Activated CD4-positive, alpha-beta memory T cell treated with anti-CD3 and anti-CD28 coated beads for 36 hours (primary cell): Measurements from ENCODE around the gene GPX5. TPM values are rescaled to one million over a fixed set of nuclear protein-coding genes. Genes with fewer than 3 reads are reported as not detected.

Experiments
- CTCF ChIA-PET: fragments of 350-600 bp; sonication (Branson Sonifier 250); formaldehyde crosslinking; loops from one replicate; lab custom pipeline; 2021; ENCODE audit warnings: antibody characterized with exemption, inconsistent platforms; lab: Charles Lee
- POLR2A ChIA-PET: fragments of 350-600 bp; sonication (Branson Sonifier 250); formaldehyde crosslinking; loops from one replicate; lab custom pipeline; 2021; ENCODE audit warnings: antibody characterized with exemption; lab: Charles Lee
- DNase-seq: peaks from one replicate; pipeline ENCODE4 v3.0.0-alpha.2; 2020
- H3K27ac Mint-ChIP-seq: one replicate; pipeline ENCODE4 v1.8.0; 2021; ENCODE audit warnings: mixed read lengths
- H3K27me3 Mint-ChIP-seq: one replicate; pipeline ENCODE4 v1.8.0; 2021; ENCODE audit warnings: mixed read lengths
- H3K36me3 Mint-ChIP-seq: one replicate; pipeline ENCODE4 v1.8.0; 2021; ENCODE audit warnings: mixed read lengths
- H3K4me1 Mint-ChIP-seq: one replicate; pipeline ENCODE4 v1.8.0; 2021; ENCODE audit warnings: low read depth, mixed read lengths
- H3K4me3 Mint-ChIP-seq: one replicate; pipeline ENCODE4 v1.8.0; 2021; ENCODE audit warnings: mild to moderate bottlenecking, mixed read lengths
- H3K9me3 Mint-ChIP-seq: one replicate; pipeline ENCODE4 v1.8.0; 2021; ENCODE audit warnings: mixed read lengths
- intact Hi-C: fragments of 100-400 bp; cut with micrococcal nuclease; formaldehyde crosslinking; loops from one replicate; pipeline ENCODE4 v1.15.1; 2023
- total RNA-seq, 2 experiments: library from RNA; stranded (reverse); gene quantifications; one replicate each; pipeline ENCODE4 v1.2.3, GENCODE V29; 2021

GPX5 gene
- total RNA-seq, 2 experiments from 2014 or later = not detected

GRCh38 chr6:28522594-28523240, 3.0 kb upstream of the GPX5 start:
- intact Hi-C loops = no loop called here
- no peak for DNase-seq
- ChIA-PET POLR2A (no interaction called here), CTCF (no interaction called here)
- Mint-ChIP-seq H3K9me3 (no peaks in the 10 kb centered on the region), H3K4me3 (no peak overlapping the region), H3K27ac (no peak overlapping the region), H3K27me3 (peaks cover 15% of the 10 kb centered on the region), H3K36me3 (no peaks in the 10 kb centered on the region), H3K4me1 (peaks cover 26% of the 10 kb centered on the region)

GRCh38 chr6:28523241-28523622, 2.4 kb upstream of the GPX5 start:
- intact Hi-C loops = no loop called here
- no peak overlapping the region for H3K27ac Mint-ChIP-seq
- peaks cover 19% of the 10 kb centered on the region for H3K27me3 Mint-ChIP-seq
- H3K4me1 Mint-ChIP-seq = peaks cover 26% of the 10 kb centered on the region
- CTCF ChIA-PET = no interaction called here
- POLR2A ChIA-PET = no interaction called here
- no peaks in the 10 kb centered on the region for H3K36me3 Mint-ChIP-seq
- DNase-seq = peak; percentile 56
- H3K4me3 Mint-ChIP-seq = no peak overlapping the region
- H3K9me3 Mint-ChIP-seq = no peaks in the 10 kb centered on the region

- CTCF ChIA-PET = no interaction called here
Observed at GRCh38 chr6:28530777-28531176, 5.1 kb downstream of the GPX5 start.

GRCh38 chr6:28531479-28532128, 5.9 kb downstream of the GPX5 start:
- Mint-ChIP-seq H3K4me3 (no peak overlapping the region), H3K9me3 (no peaks in the 10 kb centered on the region), H3K36me3 (no peaks in the 10 kb centered on the region), H3K4me1 (no peaks in the 10 kb centered on the region), H3K27ac (no peak overlapping the region), H3K27me3 (peaks cover 41% of the 10 kb centered on the region)
- intact Hi-C loops = no loop called here
- CTCF ChIA-PET = no interaction called here
- POLR2A ChIA-PET = no interaction called here
- DNase-seq = no peak

More at GRCh38 chr6:28530777-28531176, 5.1 kb downstream of the GPX5 start:
- intact Hi-C loops = no loop called here
- no peak overlapping the region for H3K4me3 Mint-ChIP-seq
- POLR2A ChIA-PET = no interaction called here
- peaks cover 35% of the 10 kb centered on the region for H3K27me3 Mint-ChIP-seq
- no peak overlapping the region for H3K27ac Mint-ChIP-seq
- DNase-seq = no peak
- no peaks in the 10 kb centered on the region for H3K4me1 Mint-ChIP-seq
- no peaks in the 10 kb centered on the region for H3K36me3 Mint-ChIP-seq
- no peaks in the 10 kb centered on the region for H3K9me3 Mint-ChIP-seq

GRCh38 chr6:28534306-28534705, 8.6 kb downstream of the GPX5 start:
- intact Hi-C loops = no loop called here
- H3K36me3 Mint-ChIP-seq = no peaks in the 10 kb centered on the region
- H3K9me3 Mint-ChIP-seq = no peaks in the 10 kb centered on the region
- peaks cover 39% of the 10 kb centered on the region for H3K27me3 Mint-ChIP-seq
- H3K4me3 Mint-ChIP-seq = no peak overlapping the region
- ChIA-PET CTCF (no interaction called here), POLR2A (no interaction called here)
- H3K4me1 Mint-ChIP-seq = peaks cover 4% of the 10 kb centered on the region
- no peak overlapping the region for H3K27ac Mint-ChIP-seq
- no peak for DNase-seq

GRCh38 chr6:28534875-28535274, 9.2 kb downstream of the GPX5 start:
- CTCF ChIA-PET = no interaction called here
- POLR2A ChIA-PET = no interaction called here
- H3K36me3 Mint-ChIP-seq = no peaks in the 10 kb centered on the region
- intact Hi-C loops = no loop called here
- peaks cover 4% of the 10 kb centered on the region for H3K4me1 Mint-ChIP-seq
- DNase-seq = no peak
- H3K27me3 Mint-ChIP-seq = peaks cover 38% of the 10 kb centered on the region
- no peak overlapping the region for H3K4me3 Mint-ChIP-seq
- H3K9me3 Mint-ChIP-seq = no peaks in the 10 kb centered on the region
- no peak overlapping the region for H3K27ac Mint-ChIP-seq

- intact Hi-C loops = no loop called here
- CTCF ChIA-PET = no interaction called here
- POLR2A ChIA-PET = no interaction called here
- H3K4me3 Mint-ChIP-seq = peak overlapping the region; percentile 53
- H3K4me1 Mint-ChIP-seq = peaks cover 7% of the 10 kb centered on the region
- no peak overlapping the region for H3K27ac Mint-ChIP-seq
- peaks cover 35% of the 10 kb centered on the region for H3K27me3 Mint-ChIP-seq
- H3K9me3 Mint-ChIP-seq = no peaks in the 10 kb centered on the region
- DNase-seq = no peak
- no peaks in the 10 kb centered on the region for H3K36me3 Mint-ChIP-seq
Observed at GRCh38 chr6:28537065-28537464, 11.4 kb downstream of the GPX5 start.

GRCh38 chr6:28537509-28538140, 11.9 kb downstream of the GPX5 start:
- Mint-ChIP-seq H3K36me3 (no peaks in the 10 kb centered on the region), H3K9me3 (no peaks in the 10 kb centered on the region), H3K4me3 (peak overlapping the region; percentile 53), H3K27me3 (peaks cover 36% of the 10 kb centered on the region), H3K4me1 (peaks cover 11% of the 10 kb centered on the region), H3K27ac (peak overlapping the region; percentile 11)
- peak; percentile 53 for DNase-seq
- ChIA-PET POLR2A (no interaction called here), CTCF (interaction anchor here (0.6 kb wide), 1 partner anchor 439 kb away, joined by 3 read pairs; no protein-coding TSS in a partner anchor)
- intact Hi-C loops = no loop called here

- Mint-ChIP-seq H3K27ac (no peak overlapping the region), H3K27me3 (peaks cover 25% of the 10 kb centered on the region), H3K4me3 (peak overlapping the region; percentile 79), H3K36me3 (no peaks in the 10 kb centered on the region), H3K4me1 (peaks cover 21% of the 10 kb centered on the region), H3K9me3 (no peaks in the 10 kb centered on the region)
- ChIA-PET POLR2A (no interaction called here), CTCF (interaction anchor here (1.0 kb wide), 1 partner anchor 47 kb away, joined by 3 read pairs; no protein-coding TSS in a partner anchor)
- intact Hi-C loops = loop anchor here (2.0 to 5.0 kb wide), 4 partner anchors 45 to 145 kb away; partner anchors contain the start of gene ZSCAN12
- DNase-seq = no peak
Observed at GRCh38 chr6:28541996-28542395, 16.3 kb downstream of the GPX5 start.

- Mint-ChIP-seq H3K9me3 (no peaks in the 10 kb centered on the region), H3K4me1 (peaks cover 19% of the 10 kb centered on the region), H3K36me3 (no peaks in the 10 kb centered on the region), H3K27ac (peak overlapping the region; percentile 60), H3K27me3 (peaks cover 29% of the 10 kb centered on the region), H3K4me3 (peak overlapping the region; percentile 79)
- POLR2A ChIA-PET = no interaction called here
- CTCF ChIA-PET = interaction anchor here (0.8 to 1.0 kb wide), 4 partner anchors 10 to 109 kb away, joined by 3 to 4 read pairs (median 3); no protein-coding TSS in a partner anchor
- peak; percentile 75 for DNase-seq
- intact Hi-C loops = loop anchor here (1.0 to 5.0 kb wide), 5 partner anchors 44 to 145 kb away; partner anchors contain the start of gene ZSCAN12
Observed at GRCh38 chr6:28542440-28543296, 17.0 kb downstream of the GPX5 start.

GRCh38 chr6:28543651-28544610, 18.2 kb downstream of the GPX5 start:
- no peaks in the 10 kb centered on the region for H3K9me3 Mint-ChIP-seq
- H3K36me3 Mint-ChIP-seq = no peaks in the 10 kb centered on the region
- no peak overlapping the region for H3K27ac Mint-ChIP-seq
- peaks cover 19% of the 10 kb centered on the region for H3K4me1 Mint-ChIP-seq
- peaks cover 35% of the 10 kb centered on the region for H3K27me3 Mint-ChIP-seq
- intact Hi-C loops = loop anchor here (1.0 to 5.0 kb wide), 5 partner anchors 43 to 147 kb away; partner anchors contain the start of gene ZSCAN12
- CTCF ChIA-PET = interaction anchor here (0.8 kb wide), 1 partner anchor 9 kb away, joined by 4 read pairs; no protein-coding TSS in a partner anchor
- H3K4me3 Mint-ChIP-seq = peak overlapping the region; percentile 59
- POLR2A ChIA-PET = no interaction called here
- peak; percentile 28 for DNase-seq
